GM18505 (cell line): ENCODE measurements around the gene ALPP.
"Not testable (repeated sequence)": the region's sequence is repeated elsewhere in the genome, so short reads cannot be mapped to it uniquely, and the experiment has no call there.

Source experiments
- ATAC-seq: cut with Tn5 transposase; IDR thresholded peaks from one replicate; pipeline ENCODE4 v1.9.1; 2021; ENCODE audit not compliant: unreplicated experiment
- POLR2A ChIP-seq: IDR thresholded peaks from 4 replicates; pipeline ENCODE4 v1.6.1; 2011; ENCODE audit warnings: borderline replicate concordance; ENCODE audit not compliant: insufficient read depth, insufficient read length; ENCODE audit errors: extremely low read depth

Gene ALPP

GRCh38 chr2:232336981-232337720 lies 41.4 kb upstream of the ALPP start:
- TF ChIP-seq POLR2A: no peak

GRCh38 chr2:232338094-232338758 lies 40.3 kb upstream of the ALPP start:
- not testable (repeated sequence) for ATAC-seq

More at GRCh38 chr2:232336981-232337720, 41.4 kb upstream of the ALPP start:
- ATAC-seq: no peak

- no peak for ATAC-seq
- no peak for TF ChIP-seq POLR2A
These were observed 39.8 kb upstream of the ALPP start for GRCh38 chr2:232338759-232339106.

GRCh38 chr2:232339121-232340081 lies 39.1 kb upstream of the ALPP start:
- TF ChIP-seq POLR2A: no peak
- no peak for ATAC-seq

- TF ChIP-seq POLR2A: no peak
- no peak for ATAC-seq
These were observed 38.2 kb upstream of the ALPP start for GRCh38 chr2:232340171-232340935.

- ATAC-seq: no peak
These were observed 37.4 kb upstream of the ALPP start for GRCh38 chr2:232341061-232341738.

GRCh38 chr2:232341739-232342126 lies 36.8 kb upstream of the ALPP start:
- no peak for ATAC-seq
- TF ChIP-seq POLR2A: no peak

More at GRCh38 chr2:232341061-232341738, 37.4 kb upstream of the ALPP start:
- TF ChIP-seq POLR2A: no peak

- no peak for ATAC-seq
- TF ChIP-seq POLR2A: no peak
These were observed 35.7 kb upstream of the ALPP start for GRCh38 chr2:232342635-232343565.

- ATAC-seq: no peak
- no peak for TF ChIP-seq POLR2A
These were observed 34.7 kb upstream of the ALPP start for GRCh38 chr2:232343821-232344220.

GRCh38 chr2:232345251-232345650 lies 33.3 kb upstream of the ALPP start:
- no peak for TF ChIP-seq POLR2A
- ATAC-seq: no peak

GRCh38 chr2:232347369-232347768 lies 31.2 kb upstream of the ALPP start:
- TF ChIP-seq POLR2A: no peak
- no peak for ATAC-seq
